HUDEP-2 (cell line): ENCODE results near the gene PITX3.

Experiments
- DNase-seq, 76 experiments: peaks; one replicate each; lab custom pipeline; 2025; ENCODE audit not compliant: unreplicated experiment in 76 of 76; lab: John Stamatoyannopoulos, UW

Gene PITX3

DNA sequence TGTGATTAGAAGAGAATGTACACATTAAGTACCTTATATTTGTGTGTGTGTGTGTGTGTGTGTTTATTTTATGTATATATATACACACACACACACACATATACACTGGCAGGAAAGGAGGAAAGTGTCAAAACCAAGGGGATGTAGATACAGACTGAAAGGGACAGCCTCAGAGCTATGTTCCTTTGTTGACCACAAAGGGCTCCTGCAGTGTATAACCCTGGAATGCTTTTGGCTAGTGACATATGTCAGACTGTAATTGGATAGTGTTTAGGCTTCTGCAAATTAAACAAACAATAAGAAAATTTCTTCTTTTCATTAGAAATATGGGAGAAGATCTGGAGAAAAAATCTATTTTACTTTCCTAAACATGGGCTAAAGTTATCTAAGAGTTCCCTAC lies 19.9 kb upstream of the PITX3 start:
- DNase-seq = no peak

DNA sequence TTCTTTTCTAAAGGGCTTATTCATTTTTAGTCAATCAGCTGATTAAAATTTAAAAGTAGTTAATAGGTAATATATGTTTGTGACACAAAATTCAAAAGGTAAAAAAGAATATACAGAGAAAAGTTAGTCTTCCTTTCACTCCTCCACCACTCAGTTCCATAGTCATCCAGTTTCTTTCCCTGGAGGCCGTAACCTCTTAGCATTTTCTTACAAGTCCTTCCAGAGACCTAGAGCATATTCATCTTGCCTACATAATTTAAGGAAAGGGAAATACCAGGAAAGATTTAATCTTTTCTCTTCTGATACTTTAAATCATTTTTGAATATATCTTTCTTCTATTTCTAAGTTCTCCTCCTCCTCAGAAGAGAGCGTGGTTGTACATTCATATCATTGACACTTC lies 14.1 kb upstream of the PITX3 start:
- DNase-seq = no peak

DNA sequence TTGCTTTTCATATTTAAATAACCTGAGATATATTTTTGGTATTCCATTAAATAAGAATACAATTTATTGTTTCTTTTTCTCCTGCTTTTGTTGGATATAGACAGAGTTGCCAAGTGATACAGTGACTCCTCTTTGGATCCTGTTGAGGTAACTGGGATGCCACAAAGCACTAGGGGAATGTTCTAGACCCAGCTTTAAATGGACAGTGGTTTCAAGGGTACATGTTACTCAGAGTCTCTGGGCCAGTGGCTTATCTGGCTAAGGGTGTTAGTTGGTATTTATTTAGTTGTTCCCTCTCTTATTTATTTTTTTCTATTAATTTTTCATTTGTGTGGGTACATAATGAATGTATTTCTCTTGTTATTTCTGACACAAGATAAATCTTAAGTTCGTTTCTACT lies 13.1 kb upstream of the PITX3 start:
- no peak for DNase-seq

DNA sequence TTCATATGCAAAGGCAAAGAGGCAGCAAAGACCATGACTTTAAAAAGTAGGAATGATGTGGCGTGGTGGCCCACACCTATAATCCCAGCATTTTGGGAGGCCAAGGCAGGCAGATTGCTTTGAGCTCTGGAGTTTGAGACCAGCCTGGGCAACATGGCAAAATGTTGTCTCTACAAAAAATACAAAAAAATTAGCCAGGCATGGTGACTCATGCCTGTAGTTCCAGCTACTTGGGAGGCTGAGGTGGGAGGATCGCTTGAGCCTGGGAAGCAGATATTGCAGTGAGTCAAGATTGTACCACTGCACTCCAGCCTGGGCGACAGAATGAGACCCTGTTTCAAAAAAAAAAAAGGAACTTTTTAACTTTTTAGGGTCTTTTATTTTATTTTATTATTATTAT lies 11.2 kb upstream of the PITX3 start:
- peak in 1 of 76 experiments; percentile 3 for DNase-seq

DNA sequence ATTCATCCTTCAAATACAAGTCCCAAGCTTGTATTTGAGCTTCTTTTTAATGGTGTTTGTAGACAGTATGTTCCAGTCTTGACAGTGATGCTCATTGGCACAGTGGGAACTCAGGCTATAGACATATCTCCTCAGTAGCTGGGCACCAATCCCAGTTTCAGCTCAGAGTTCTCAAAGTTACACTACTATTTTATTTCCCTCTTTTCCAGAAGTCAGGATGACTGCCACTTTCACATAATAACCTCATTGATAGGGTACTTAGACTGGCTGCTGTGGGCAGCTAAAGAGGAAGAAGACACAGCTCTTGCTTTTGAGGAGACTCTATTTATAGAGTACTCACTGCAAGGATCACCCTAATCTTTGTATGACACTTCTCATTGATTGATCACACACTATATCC lies 6.4 kb upstream of the PITX3 start:
- DNase-seq = no peak

DNA sequence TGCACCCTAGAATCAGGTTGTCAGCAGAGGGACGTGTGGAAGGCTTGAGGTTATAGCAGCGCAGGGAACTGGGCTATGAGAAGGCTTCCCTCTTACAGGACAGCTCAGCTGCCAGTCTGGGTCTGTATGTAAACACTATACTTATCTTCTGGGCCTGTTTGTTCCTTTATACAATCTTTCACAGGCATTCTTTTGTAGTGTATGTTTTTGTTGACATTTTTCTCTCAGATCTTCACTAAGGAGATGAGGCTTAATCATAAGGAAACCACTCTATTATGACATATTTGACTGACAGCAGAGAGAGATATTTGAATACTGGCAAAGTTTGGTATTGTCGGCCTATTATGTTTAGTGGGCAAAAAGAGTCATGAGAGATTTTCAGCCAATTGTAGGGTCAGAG lies 4.9 kb upstream of the PITX3 start:
- no peak for DNase-seq

DNA sequence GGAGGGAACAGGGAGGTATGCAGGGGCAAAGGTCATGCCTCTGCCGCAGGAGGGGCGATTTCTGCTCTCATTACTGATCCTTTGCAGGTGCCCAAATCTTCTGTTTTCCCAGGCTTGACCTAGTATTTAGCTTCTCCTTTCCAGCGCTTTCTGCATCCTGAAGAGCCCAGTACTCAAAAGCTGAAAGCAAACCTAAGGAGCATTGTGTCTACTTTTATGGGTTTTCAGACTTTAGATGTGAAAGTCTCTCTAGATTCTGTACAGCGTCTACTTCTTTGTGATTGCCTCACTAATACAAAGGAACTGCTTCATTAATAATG lies 4.6 kb upstream of the PITX3 start:
- DNase-seq = no peak

DNA sequence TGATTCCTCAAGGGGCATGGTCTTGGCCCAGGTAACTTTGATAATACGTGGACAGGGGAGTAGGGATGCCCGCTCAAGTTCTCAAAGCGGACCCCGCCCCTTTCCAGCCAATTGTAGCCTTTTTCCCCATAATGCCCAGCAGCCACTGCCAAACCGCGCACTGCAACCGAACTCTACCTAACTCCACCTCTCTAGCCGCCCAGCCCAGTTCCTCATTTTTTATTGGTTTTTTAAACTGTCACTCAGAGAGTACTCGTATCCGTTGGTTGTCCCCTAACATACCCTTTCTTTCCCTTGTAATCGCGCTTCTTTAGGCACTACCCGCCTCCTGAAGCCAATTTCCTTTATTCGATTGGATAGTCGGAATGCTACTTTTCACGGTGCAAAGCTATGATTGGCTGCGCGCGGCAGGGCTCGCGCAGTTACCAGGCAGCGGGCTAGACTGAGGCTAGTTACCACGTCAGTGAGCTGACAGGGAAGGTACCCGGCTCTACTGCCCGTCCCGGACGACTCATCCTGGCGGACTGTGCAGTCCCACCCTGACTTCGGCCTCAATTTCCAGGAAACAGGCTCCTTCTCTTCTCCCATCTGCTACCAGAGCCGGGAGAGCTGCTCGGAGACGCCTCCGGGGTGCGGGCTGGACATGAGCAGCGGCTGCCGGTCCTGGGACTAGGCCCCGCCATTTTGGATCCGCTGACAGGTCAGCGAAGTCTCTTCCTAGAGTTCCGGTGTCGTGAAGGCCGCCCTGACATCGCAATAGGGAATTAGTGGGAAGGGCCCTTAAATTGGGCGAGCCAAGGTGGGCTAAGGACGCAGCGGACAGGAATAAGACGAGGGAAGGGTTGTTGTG lies 4.0 kb upstream of the PITX3 start, which contains the start of gene GBF1:
Gene GBF1 (plus strand): TSS at position 451 of the 850 bp plus-strand sequence. CDS start 13,407 bp downstream, outside the sequence.
- DNase-seq = peak; percentile 55 to 99 (median 95)

DNA sequence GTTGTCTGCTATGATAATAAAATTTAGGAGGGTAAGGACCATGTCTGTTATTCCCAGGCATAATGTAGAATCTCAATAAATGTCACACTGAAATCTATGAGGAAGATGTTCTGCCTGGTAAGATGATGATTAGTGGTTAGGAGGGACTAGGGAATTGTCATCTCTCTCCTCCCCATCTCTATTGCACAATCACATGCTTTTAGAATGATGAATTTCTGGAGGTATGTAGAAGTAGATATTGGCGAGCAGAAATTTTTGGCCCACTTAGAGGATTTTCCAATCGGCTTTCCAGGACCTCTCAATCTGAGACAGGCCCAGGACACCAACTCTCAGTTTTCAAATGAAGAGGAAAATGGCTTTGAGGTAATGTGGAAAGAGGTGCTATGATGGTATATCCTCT lies 2.0 kb upstream of the PITX3 start:
- DNase-seq = no peak

DNA sequence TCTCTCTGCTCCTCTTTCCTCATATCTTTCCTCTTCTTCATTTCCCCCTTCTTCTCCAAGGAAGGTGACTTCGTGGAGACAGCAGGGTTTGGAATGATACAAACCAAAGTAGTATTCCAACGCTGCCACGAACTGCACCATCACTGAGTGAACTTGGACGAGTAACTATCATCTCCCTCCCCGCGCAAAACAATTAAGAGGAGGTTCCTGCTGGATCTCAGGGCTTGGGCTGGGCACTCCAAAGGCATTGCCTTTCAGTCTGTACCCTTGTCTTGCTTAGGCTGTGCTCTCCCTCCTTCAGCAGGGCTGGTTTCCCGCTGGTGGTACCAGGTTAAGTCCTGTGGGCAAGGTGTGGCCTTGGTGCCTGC lies 790 bp upstream of the PITX3 start:
- no peak for DNase-seq

DNA sequence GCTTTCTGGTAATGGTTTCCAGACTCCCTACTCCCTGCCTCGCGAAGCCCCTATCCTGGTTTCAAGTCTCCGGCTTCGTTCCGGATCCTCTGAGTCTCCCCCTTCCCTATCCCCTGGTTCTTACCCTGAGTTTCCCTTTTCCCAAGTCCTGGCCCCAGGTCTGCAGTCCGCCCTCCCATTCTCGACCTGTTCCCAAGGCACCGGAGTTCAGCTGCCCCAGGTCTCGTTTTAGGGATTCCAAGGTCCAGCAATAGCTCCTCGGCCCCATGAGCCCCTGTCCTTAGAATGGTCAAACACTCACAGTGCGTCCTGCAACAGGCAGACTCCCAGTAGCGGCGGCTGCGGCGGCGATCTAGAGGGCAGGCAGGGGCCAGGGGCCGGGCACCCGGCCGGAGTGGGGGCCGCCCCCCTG lies 274 bp downstream of the PITX3 start:
- DNase-seq = peak in 2 of 76 experiments; percentile 49 to 57

DNA sequence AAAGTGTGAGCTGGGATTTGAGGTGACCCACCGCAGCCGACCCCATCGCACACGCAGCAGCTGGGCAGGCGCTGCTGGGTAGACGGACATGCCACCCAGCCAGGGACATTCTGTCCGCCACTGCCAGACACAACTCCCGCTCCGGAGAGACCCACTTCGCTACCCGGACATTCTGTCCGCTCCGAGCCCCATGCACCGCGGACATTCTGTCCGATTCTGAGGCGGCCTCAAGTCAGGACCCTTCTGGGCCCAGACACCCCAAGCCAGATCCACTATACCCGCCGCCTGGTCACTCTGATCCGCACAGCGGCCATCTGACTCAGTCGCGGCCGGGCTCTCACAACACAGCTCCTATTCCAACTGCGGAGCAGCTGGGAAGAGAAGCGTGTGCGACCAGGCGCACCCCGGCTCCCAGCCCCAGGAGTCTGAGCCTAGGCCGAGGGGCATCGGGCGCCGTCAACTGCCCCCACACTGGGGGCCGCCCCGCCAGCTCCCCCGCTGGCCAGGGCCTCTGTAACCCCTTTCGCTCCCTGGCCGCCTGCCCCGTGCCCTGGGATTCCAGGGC lies 763 bp downstream of the PITX3 start:
- DNase-seq = no peak

DNA sequence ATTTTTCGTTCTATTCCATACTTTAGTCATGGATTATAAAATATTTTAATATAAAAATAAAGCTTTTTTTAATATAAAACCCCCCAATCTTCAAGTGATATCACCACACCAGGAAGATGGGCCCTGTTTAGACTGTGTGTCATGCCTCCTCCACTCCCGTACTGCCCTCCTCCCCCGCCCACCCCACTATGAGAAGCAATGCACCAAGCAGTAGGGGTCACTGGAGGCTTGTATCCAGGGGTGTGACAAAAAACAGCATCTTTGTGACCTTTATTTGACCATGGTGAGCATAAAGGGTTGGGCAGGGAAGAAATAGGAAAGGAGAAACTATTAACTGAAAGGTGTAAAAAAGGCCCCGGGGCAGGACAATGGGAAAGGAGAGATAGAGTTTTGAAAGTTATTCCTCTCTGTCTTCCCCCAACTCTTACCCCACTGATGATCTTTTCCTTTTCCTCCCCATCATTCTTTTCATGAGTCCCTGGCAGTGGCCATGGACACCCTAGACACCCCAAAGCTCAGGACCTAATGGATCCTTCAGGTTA lies 3.5 kb downstream of the PITX3 start:
- DNase-seq = no peak

DNA sequence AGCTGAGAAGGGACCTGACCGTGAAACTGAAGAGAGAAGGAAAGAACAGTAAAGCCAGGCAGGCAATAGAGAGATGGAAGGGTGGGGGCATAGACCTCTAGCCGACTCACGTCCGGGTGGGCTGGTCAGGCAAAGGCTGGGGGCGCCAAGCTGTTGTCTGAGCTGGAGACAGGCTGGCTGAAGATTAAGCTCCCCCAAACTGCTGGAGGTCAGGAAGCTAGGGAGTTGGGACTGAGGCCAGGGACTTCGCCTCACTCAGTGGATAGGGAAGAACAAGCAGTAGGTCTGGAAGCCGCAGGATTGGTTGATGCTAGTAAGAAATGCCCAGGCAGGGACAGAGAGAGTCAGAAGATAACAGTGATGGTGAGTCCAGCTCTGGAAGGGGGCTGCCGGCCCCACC lies 5.3 kb downstream of the PITX3 start:
- no peak for DNase-seq

DNA sequence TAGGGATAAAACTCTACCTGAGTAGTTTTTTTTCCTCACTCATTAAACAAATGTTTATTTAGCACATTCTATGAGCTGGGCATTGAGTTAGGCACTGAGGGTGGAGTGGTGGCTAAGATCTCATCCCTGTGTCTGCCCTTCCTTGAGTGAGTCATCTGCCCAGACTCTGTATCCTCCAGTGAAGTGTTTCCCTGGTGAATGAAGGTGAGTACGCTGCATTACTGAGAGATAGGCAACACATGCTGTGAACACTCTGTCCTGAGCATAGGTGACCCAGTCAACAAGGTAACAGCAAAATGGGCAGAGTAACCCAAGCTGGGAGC lies 5.8 kb downstream of the PITX3 start:
- DNase-seq = no peak

DNA sequence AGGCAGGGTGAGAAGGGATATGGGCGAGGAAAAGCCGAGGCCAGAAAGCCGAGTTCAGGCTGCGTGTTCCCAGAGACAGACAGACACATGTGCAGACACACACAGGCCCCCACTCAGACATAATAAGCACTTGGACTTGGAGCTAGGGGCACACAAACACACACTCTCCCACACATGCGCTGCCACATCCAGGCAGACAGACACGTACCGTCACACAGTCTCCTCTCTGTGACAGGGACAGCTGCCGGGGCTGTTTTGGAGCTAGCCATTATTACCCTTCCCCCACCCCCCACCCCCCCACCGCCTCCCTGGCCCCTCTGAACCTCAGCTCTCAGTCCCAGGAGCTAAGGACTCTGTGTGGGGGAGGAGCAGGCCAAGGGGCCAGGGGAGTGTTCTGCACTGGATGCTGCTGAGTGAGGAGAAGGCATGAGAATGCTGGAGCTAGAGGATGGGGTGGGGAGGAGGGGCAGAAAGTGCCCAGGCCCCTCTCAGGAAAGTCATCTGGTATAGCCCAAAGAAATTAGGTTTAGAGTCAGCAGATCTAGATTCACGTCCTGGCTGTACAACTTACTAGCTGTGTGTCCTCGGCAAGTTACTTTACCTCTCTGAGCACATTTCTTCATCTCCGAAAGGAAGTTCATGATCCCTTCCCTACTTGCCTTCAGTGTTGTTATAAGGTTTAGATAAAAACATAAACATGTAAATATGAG lies 6.3 kb downstream of the PITX3 start:
- DNase-seq = no peak

DNA sequence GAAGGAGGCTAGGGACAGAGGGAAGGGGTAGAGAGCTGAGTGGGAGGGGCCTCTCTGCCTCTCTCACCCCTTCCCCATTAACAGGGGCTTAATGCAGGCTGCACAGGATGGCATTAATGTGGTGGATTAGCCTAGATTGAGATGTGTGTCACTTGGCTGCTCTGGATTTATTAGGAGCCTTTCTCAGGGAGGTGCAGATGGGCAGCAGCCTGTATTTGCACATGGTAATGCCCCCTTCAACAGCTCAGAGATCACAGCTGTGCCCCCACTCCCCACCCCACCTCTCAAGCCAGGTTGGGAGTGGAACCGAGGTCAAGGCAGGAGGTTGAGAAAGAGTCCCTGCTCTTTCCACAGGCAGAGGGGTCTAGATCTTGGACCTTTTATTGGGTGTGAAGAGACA lies 7.3 kb downstream of the PITX3 start:
- no peak for DNase-seq

DNA sequence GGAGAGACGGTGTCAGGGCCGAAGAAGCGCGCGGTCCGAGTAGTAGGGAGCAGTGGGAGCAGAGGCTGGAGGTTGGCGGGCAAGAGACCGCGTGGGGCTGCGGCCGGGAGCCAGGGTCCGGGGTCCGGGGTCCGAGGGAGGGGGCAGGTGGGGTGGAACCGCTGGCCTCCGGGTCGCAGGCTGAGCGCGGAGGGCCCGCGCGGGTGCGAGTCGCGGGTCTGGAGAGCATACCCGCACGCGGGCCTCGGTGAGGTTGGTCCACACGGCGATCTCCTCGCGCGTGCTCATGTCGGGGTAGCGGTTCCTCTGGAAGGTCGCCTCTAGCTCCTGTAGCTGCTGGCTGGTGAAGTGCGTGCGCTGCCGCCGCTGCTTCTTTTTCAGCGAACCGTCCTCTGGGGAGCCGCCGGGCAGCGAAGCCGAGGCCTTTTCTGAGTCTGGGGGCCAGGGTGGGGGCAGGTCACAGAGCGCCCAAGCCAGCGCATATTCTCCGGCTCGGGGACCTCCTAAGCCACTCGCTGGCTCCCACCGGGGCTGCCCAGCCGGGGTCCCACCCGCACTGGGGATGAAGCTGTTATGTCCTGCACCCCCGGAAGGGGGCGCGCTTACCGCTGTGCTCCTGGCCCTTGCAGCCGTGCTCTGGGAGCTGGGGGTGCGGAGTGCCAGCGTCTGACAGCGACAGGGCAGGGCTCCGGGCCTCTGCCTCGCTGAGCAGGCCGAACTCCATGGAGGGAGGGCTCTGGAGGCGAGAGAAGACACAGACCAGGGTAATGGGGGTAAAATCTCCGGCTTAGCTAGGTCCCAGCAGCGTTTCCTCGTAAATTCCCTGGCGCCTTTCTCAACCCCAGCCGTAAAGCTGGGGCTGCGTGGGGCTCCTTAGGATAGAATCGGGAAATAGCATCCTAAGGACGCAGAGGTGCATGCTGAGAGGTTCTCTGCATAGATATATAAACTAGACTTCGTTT lies 9.7 kb downstream of the PITX3 start:
- peak in 63 of 76 experiments; percentile 7 to 74 (median 52) for DNase-seq

DNA sequence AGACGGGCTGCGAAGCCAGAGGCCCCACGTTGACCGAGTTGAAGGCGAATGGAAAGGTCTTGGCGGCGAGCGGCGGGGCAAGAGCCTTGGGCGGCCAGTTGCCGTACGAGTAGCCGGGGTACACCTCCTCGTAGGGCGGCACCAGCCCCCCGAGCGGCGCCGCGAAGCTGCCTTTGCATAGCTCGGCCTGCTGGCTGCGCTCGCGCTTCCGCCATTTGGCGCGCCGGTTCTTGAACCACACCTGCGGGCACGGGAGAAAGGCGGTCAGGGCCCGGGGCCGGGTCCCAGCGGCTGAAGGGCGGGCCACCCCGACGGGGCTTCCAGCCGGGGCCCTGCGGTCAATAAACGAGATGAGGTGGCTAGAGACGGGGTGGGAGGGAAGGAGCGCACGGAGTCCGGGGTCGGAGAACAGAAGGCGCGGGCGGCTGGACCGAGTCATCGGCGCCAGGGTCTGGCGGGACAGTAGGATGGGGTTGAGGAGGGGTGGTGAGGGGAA lies 10.4 kb downstream of the PITX3 start:
- peak in 21 of 76 experiments; percentile 4 to 55 (median 20) for DNase-seq

DNA sequence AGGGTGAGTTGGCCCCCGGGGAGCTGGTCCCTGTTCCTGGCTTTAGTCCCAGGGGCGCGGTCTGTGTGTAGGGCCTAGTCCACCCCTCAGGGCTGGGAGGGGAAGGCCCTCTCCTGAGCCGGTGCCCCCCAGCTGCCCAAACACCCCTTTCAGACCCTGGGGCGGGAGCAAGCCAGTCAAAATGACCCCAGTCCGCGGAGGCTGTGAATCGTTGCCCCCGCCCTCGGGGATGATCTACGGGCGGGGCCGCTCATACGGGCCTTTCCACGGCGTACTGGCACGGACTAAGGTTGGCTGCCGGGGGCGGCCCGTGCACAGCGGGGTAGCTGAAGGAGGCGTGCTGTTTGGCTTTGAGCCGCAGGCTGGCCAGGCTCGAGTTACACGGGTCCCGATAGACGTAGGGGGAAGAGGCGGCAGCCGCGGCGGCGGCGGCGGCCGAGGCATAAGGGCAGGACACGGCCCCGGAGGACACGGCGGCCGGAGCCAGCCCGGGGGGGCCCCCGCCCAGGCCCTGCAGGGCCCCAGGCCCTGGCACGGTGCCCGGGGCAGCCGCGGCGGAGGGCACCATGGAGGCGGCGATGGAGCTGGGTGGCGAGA lies 10.9 kb downstream of the PITX3 start:
- peak in 61 of 76 experiments; percentile 3 to 82 (median 50) for DNase-seq
